Ectodermal cell (in vitro differentiated cells): ENCODE data around the gene MAD1L1.
"Not testable (repeated sequence)": the region's sequence is repeated elsewhere in the genome, so short reads cannot be mapped to it uniquely, and the experiment has no call there.

Experiments
- H3K27ac ChIP-seq: 2 replicates; pipeline ENCODE4 v1.7.0; 2013; ENCODE audit warnings: mild to moderate bottlenecking, low read depth, low read length; ENCODE audit not compliant: insufficient read depth, poor library complexity, severe bottlenecking
- H3K27me3 ChIP-seq: 2 replicates; pipeline ENCODE4 v1.7.0; 2013; ENCODE audit warnings: mild to moderate bottlenecking, low read length; ENCODE audit not compliant: insufficient read depth, control insufficient read depth, poor library complexity, severe bottlenecking
- H3K36me3 ChIP-seq: one replicate; pipeline ENCODE4 v1.7.0; 2013; ENCODE audit warnings: low read length; ENCODE audit not compliant: control insufficient read depth, insufficient read depth
- H3K4me1 ChIP-seq: one replicate; pipeline ENCODE4 v1.7.0; 2013; ENCODE audit warnings: low read length; ENCODE audit not compliant: control insufficient read depth, insufficient read depth
- H3K4me3 ChIP-seq: 2 replicates; pipeline ENCODE4 v1.7.0; 2013; ENCODE audit warnings: low read depth, low read length, control low read depth; ENCODE audit not compliant: insufficient read depth
- H3K9me3 ChIP-seq: 2 replicates; pipeline ENCODE4 v1.7.0; 2013; ENCODE audit warnings: mild to moderate bottlenecking, low read length, moderate library complexity; ENCODE audit not compliant: control insufficient read depth
- WGBS, 2 experiments: methylation state at CpG; one replicate each; pipeline ENCODE4 v1.1.7; 2013; ENCODE audit warnings: missing lambda C conversion rate in 2 of 2; 5-methylcytosine and 5-hydroxymethylcytosine counted together

Gene MAD1L1

DNA sequence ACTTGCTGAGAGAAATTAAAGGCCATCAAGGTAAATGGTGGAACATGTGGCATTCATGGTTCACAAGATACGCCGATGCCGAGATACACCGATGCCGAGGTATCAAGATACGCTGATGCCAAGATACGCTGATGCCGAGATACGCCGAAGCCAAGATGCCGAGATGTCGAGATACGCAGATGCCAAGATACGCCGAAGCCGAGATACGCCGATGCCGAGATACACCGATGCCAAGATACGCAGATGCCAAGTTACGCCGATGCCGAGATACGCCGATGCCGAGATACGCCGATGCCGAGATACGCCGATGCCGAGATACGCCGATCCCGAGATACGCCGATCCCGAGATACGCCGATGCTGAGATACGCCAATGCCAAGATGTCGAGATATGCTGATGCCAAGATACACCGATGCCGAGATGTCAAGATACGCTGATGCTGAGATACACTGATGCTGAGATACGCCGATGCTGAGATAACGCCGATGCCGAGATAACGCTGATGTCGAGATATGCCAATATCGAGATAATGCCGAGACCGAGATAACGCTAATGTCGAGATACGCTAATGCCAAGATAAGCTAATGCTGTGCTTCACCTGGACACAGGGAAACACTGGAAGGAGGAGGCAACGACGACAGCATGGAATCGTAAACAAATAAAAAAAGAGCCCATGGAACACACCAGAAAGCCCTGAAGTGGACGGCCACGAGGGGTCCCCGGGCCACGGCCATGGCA lies 172.6 kb downstream of the MAD1L1 start:
- H3K4me1 ChIP-seq, result no peaks in the 10 kb centered on the region
- H3K27ac ChIP-seq, result no peak overlapping the region
- no peak overlapping the region for H3K4me3 ChIP-seq
- no peaks in the 10 kb centered on the region for H3K9me3 ChIP-seq
- H3K27me3 ChIP-seq, result no peaks in the 10 kb centered on the region
- 93 to 94% methylated on average over 66 of the region's 66 CpGs for WGBS, 2 experiments
- peaks cover 3% of the 10 kb centered on the region for H3K36me3 ChIP-seq

DNA sequence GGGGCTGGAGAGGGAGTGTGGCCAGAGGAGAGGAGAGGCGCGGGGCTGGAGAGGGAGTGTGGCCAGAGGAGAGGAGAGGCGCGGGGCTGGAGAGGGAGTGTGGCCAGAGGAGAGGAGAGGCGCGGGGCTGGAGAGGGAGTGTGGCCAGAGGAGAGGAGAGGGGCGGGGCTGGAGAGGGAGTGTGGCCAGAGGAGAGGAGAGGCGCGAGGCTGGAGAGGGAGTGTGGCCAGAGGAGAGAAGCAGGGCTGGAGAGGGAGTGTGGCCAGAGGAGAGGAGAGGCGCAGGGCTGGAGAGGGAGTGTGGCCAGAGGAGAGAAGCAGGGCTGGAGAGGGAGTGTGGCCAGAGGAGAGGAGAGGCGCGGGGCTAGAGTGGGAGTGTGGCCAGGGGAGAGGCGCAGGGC lies 174.5 kb downstream of the MAD1L1 start:
- H3K4me3 ChIP-seq, H3K9me3 ChIP-seq, H3K27ac ChIP-seq, H3K27me3 ChIP-seq, H3K36me3 ChIP-seq, H3K4me1 ChIP-seq: not testable (repeated sequence)
- WGBS, 2 experiments, result 49 to 50% methylated on average over 11 of the region's 13 CpGs

DNA sequence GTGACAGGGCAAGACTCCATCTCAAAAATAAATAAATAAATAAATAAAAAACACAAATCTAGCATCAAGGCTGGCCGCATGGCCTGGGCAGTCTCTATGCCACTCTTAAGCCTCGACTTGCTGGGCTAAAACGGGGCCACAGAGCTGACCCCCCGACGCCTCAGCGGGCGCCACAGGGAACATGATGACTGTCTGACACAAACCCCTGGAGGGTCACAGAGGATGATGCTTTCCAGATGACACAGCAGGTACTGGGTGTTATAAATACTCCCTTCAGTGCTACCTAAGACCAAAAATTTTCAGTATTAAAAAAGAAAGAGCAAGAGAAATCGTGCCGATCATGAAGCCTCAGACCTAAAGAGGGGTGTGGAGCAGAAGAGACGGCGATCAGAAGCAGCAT lies 176.8 kb downstream of the MAD1L1 start:
- H3K36me3 ChIP-seq, result peaks cover 3% of the 10 kb centered on the region
- H3K27ac ChIP-seq, result no peak overlapping the region
- WGBS, 2 experiments, result 93 to 95% methylated on average over 11 of the region's 11 CpGs
- H3K4me3 ChIP-seq, result no peak overlapping the region
- H3K27me3 ChIP-seq, result no peaks in the 10 kb centered on the region
- H3K4me1 ChIP-seq, result no peaks in the 10 kb centered on the region
- no peaks in the 10 kb centered on the region for H3K9me3 ChIP-seq

DNA sequence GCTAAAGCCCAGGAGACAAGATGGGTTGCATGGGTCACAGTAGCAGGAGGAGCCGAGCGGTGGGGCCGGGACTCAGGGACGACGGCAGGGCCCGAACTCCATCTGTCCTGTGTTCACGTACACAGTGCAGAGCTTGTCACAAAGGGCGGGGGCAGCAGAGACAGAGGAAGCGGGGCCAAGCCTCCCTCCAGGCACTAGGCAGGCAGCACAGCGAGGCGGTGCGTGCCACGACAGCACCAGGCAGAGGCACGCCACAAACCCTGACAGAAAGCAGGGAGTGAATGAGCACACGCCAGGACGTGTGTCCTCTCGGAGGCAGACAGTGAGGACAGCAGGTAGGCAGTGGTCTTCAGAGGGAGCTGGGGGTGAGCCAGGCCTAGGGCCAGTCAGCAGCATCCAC lies 177.8 kb downstream of the MAD1L1 start:
- H3K9me3 ChIP-seq, result no peaks in the 10 kb centered on the region
- no peak overlapping the region for H3K27ac ChIP-seq
- H3K27me3 ChIP-seq, result no peaks in the 10 kb centered on the region
- no peaks in the 10 kb centered on the region for H3K4me1 ChIP-seq
- 93 to 95% methylated on average over 17 of the region's 17 CpGs for WGBS, 2 experiments
- H3K36me3 ChIP-seq, result no peaks in the 10 kb centered on the region
- H3K4me3 ChIP-seq, result no peak overlapping the region

DNA sequence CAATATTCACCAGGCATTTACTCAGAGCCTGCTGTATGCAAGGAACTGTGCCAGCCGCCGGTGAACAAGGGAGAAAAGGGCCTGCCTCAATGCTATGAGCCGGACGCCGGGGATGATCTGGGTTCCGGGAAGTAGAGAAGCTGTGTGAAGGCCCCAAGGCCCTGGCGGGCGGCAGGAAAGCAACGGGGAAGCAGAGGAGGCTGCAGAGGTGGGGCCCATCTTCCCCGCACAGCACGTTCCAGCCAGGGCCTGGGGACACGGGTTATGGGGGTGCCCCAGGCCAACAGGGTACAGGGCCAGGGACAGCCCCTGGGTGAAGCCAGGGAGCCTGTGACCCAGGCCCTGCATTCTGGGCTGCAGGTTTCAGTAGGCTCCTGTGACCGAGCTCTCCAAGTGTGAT lies 179.3 kb downstream of the MAD1L1 start:
- no peaks in the 10 kb centered on the region for H3K27me3 ChIP-seq
- H3K4me1 ChIP-seq, result no peaks in the 10 kb centered on the region
- H3K9me3 ChIP-seq, result no peaks in the 10 kb centered on the region
- H3K27ac ChIP-seq, result no peak overlapping the region
- H3K4me3 ChIP-seq, result no peak overlapping the region
- 95 to 96% methylated on average over 13 of the region's 13 CpGs for WGBS, 2 experiments
- no peaks in the 10 kb centered on the region for H3K36me3 ChIP-seq

DNA sequence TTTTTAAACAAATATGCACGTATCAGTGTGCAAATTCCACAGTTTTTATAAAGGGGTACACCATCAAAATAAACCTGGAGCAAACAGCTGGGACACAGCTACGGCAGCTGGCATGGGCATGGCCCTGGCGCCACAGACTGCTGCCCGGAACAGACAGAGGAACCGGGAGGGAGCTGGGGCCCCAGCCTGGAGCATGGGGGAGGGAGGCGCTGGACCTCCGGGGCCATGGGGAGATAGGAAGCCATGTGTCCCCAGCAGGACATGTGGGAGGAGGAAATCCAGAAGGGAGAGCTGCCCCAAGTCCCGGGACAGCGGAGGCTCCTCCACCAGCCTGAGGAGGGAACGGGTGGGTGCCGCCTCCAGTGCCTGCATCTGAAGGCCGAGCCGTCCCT lies 180.1 kb downstream of the MAD1L1 start:
- 92% methylated on average over 13 of the region's 13 CpGs for WGBS, 2 experiments
- H3K27me3 ChIP-seq, result no peaks in the 10 kb centered on the region
- H3K9me3 ChIP-seq, result no peaks in the 10 kb centered on the region
- no peak overlapping the region for H3K27ac ChIP-seq
- no peaks in the 10 kb centered on the region for H3K36me3 ChIP-seq
- no peaks in the 10 kb centered on the region for H3K4me1 ChIP-seq
- no peak overlapping the region for H3K4me3 ChIP-seq

DNA sequence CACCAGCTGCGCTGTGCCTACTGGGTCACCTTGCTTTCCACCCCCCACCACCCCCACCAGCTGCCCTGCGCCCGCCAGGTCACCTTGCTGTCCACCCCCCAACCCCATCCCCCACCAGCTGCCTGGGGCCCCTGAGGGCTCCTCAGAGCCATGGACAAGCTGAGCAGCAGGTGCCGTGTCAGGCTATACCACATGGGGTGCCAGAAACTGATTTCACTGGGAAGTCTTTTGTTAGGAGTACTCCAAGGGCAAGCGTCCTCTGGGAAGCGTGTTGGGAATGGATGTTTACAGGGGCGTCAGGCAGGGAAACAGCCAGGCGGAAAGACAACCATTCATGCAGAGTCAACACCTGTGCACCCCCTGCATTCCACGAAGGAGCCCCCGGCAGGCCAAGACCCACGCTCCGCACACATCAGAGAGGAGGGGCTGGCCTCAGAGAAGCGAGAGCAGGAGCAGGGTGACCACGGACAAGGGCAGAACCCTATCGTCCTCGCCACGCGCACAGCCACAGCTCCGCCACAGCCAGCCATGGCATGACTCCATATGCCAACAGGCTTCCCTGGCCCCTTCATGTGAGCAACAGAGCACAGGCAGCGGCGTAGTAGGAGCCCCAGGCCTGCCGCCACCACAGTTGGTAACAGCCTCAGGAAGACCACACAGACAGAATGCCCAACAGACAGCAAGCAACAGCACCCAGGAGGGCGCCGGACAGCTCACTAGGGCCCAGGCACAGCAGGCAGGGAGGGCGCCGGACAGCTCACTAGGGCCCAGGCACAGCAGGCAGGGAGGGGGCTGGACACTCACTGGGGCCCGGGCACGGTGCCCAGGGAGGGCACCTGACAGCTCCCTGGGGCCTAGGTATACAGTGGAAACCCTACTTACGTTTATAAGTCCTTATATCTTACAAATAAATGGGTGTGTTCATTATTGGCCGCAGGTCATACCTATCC lies 180.8 kb downstream of the MAD1L1 start:
- no peak overlapping the region for H3K4me3 ChIP-seq
- no peak overlapping the region for H3K27ac ChIP-seq
- no peaks in the 10 kb centered on the region for H3K36me3 ChIP-seq
- no peaks in the 10 kb centered on the region for H3K4me1 ChIP-seq
- H3K9me3 ChIP-seq, result no peaks in the 10 kb centered on the region
- 89 to 90% methylated on average over 28 to 30 of the region's 30 CpGs for WGBS, 2 experiments
- H3K27me3 ChIP-seq, result no peaks in the 10 kb centered on the region

DNA sequence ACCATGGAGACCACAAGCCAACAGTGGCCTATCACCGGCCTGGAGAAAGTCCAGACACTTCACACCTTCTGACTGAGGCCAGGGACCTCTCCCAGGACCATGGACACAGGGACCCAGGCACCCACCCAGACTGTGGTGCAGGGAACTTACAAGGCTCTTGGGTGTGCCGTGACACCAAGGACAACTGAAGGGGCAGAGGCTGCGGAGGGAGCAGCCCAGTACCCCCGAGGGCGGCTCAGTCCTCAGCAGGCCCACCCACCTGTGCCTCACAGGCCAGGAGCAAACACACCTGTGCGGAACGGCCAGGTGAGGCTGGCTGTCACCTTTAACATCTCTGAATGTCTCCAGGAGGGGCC lies 182.3 kb downstream of the MAD1L1 start:
- Histone ChIP-seq H3K27ac (no peak overlapping the region), H3K9me3 (no peaks in the 10 kb centered on the region), H3K36me3 (no peaks in the 10 kb centered on the region), H3K4me1 (no peaks in the 10 kb centered on the region), H3K27me3 (no peaks in the 10 kb centered on the region), H3K4me3 (no peak overlapping the region)
- 93 to 97% methylated on average over 7 of the region's 7 CpGs for WGBS, 2 experiments

DNA sequence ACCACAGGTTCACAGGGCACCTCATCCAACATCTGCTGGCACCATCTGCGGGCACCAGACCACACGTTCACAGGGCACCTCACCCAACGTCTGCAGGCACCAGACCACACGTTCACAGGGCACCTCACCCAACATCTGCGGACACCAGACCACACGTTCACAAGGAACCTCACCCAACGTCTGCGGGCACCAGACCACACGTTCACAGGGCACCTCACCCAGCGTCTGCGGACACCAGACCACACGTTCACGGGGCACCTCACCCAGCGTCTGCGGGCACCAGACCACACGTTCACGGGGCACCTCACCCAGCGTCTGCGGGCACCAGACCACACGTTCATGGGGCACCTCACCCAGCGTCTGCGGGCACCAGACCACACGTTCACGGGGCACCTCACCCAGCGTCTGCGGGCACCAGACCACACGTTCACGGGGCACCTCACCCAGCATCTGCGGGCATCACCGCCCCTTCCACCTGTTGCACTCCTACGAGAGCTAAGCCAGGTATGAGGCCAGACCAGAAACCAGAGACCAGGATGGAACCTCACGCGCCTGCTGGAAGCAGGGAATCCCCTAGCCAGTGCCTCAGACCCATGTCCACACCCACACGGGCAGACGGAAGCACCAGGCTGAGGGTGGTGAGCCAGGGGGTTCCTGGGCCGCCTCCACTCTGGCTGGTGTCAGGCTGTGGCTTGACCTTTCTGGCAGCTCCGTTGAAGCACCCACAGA lies 182.8 kb downstream of the MAD1L1 start:
- no peaks in the 10 kb centered on the region for H3K27me3 ChIP-seq
- no peaks in the 10 kb centered on the region for H3K4me1 ChIP-seq
- H3K27ac ChIP-seq, result no peak overlapping the region
- no peaks in the 10 kb centered on the region for H3K9me3 ChIP-seq
- no peaks in the 10 kb centered on the region for H3K36me3 ChIP-seq
- no peak overlapping the region for H3K4me3 ChIP-seq
- WGBS, 2 experiments, result 95 to 96% methylated on average over 37 of the region's 37 CpGs
